GM12874 (cell line): Measurements from ENCODE around the gene TNFAIP8.

Experiments
- TF ChIP-seq, protein P1 (sequence below): IDR thresholded peaks from 2 replicates; pipeline ENCODE4 v1.5.1; 2011; ENCODE audit warnings: low read depth, mild to moderate bottlenecking, control low read depth, low read length, moderate library complexity; ENCODE audit not compliant: insufficient read depth

Gene TNFAIP8

DNA sequence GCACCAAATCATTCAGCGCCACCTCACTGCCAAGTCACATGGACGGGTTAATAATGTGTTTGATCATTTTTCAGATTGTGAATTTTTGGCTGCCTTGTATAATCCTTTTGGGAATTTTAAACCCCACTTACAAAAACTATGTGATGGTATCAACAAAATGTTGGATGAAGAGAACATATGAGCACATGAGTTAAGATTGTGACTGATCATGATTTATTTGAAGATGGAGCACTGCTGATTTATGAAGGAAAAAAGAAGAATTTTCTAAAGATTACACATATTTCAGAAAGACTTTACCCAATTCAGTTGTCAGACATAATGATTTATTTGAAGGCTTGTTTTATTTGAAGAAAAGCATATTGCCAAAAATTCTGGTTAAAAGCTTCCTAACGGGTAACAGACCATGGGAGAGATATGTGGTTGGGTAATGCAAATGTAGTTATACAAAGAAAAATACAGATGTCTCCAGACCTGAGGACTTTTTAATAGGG is 37.4 kb downstream of the TNFAIP8 start:
- TF ChIP-seq, protein P1, sequence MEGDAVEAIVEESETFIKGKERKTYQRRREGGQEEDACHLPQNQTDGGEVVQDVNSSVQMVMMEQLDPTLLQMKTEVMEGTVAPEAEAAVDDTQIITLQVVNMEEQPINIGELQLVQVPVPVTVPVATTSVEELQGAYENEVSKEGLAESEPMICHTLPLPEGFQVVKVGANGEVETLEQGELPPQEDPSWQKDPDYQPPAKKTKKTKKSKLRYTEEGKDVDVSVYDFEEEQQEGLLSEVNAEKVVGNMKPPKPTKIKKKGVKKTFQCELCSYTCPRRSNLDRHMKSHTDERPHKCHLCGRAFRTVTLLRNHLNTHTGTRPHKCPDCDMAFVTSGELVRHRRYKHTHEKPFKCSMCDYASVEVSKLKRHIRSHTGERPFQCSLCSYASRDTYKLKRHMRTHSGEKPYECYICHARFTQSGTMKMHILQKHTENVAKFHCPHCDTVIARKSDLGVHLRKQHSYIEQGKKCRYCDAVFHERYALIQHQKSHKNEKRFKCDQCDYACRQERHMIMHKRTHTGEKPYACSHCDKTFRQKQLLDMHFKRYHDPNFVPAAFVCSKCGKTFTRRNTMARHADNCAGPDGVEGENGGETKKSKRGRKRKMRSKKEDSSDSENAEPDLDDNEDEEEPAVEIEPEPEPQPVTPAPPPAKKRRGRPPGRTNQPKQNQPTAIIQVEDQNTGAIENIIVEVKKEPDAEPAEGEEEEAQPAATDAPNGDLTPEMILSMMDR: no peak

DNA sequence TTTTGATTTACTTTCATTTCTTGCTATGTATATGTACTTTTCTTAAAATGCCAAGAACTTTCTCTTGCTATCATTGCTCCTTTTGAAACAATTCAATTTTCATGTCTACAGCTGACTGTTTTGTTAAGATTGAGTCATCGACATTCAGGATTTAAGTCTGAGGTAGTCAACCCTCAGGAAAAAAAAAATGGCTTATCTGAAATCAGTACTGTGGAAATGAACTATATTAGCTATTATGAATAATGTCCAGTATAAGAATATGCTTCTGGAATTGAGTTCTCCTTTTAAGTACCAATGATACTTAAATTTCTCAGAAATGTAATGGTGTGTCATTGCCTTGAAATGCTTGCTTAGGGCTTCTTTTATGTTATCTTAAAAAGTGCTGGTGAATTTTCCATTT is 37.9 kb downstream of the TNFAIP8 start:
- TF ChIP-seq, protein P1: no peak

DNA sequence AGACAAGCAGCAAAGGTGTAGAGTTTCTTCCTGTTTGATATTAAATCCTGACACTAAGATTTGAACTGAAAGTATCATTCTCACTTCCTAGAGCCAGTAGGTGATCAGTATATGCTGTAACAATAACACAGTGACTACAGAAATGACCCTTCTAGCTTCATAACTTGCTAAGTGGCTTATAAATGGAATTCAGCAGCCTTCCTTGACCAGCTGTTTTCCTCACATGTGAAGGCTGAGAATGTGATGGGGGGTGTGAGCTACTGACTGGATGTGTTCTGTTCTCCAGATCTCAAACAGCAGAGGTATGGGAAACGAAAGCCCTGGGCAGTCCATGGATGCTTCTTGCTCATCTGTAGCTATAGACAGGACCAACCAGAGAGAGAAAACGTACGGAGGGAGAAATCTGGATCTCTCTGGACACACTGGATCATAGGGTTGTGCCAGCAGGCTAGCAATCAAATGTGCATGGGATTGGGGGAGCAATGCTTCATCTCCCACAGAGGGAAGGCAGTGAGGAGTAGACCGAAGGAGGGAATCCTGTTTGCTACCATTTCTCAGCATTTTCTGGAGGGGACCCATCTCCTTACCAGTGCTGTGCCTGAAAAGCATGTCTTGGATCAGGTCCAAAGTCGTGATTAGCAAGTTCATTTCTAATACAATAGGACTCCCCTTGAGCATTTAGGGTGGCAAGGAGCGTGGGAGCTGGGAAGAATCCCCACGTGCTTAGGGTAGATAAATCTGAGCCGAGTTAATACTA is 39.4 kb downstream of the TNFAIP8 start:
- TF ChIP-seq, protein P1: no peak

DNA sequence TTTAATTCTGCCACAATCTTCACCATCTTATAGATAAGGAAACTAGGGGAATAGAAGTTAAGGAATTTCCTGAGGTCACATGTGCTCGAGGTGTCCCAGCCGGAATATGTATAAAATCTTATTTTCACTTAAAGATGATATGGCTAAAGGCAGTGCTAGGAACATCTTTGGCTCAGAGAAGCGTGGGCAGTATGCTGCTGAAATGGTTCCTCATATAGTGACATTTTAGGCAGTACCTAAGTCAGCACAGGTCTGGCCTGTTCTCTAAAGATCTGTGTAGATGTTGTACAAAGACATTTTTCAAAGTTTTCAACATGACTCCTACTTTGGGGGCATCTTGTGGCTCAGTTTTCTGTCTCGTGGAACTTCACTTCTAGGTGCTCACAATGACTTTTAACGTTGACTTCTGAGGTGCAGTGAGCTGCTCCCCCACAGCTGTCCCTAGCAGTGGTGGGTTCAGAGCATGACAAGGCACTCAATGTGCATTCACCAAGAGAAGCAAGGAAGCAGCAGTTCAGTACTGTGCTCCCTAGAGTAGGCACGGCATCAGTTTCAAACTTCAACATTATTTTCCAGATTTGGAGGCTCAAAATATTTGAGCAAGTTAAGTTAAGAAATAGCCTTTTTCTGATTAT is 40.3 kb downstream of the TNFAIP8 start:
- TF ChIP-seq, protein P1: no peak

DNA sequence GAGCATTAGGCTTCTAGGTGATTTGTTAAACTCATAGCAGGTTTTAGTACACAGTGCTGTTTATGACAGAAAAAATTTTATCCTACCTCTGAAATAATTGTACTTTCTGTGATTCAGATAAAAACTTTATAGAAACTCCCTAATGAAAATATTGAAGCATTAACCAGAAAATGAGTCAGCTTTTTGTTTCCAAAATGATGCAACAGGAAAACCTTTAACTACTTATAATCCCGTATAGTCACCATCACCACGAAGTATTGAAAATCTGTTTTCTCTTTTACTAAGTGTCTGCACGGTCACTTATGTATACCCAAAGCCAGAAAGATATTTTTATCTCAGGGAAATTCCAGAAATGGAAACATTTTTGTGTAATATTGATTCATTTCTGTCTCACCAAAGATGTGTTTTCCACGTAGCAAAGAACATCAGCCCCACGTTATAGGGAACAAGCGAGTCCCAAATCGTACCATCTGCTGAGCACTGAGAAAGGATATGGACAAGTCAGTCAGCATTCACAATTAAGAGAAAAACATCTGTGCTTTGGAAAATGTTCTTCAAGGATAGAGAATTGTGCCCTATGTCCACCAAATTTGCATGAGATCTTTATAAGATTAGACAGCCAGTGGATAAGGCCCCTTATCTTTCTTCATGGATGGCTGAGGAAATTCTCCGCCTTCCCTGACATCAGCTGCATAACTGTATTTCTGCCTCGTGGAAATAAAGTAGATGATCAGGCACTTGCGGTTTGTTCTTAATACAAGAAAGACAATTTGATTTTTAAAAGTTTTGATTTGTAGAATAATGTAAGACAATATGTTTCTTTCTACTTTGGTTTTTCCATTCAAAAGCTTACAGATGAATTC is 41.9 kb downstream of the TNFAIP8 start:
- TF ChIP-seq, protein P1: no peak

DNA sequence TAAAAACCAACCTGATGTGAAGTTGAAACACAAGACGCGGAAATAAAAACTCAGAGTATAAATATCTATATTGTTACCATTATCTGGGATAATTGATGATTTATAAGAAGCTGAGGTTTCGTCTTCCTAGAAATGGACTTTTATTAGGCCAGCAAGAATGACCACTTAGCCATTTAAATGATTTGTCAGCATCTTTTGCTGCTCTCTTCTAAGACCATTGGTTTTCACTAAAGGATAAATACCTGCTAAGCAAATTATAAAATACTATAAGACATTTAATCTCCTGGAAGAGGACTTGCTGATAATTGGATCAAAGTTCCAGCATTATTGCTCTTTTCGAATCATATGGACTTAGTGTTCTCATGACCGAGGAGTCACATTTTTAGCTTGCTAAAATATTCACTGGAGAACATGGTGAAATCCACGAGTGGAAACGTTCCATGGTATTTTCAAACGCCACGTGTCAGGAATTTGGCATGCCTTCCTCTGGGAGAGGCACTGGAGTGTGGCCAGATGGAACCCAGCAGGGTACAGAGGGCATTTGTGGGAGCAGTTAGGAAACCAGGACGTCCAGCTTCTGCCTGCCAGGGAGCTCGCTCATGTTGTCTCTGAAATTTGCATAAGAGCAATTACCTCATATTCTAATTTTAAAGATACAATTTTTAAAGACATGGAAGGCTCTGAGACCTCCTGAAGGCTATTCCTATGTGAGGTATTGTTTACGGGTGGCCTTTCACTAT is 43.1 kb downstream of the TNFAIP8 start:
- TF ChIP-seq, protein P1: no peak
